Right kidney (tissue), 9 donors: ENCODE data around the gene CCNL1.
A peak's percentile ranks its signal among the peaks of the same experiment; 100 is the strongest.
"Not testable (repeated sequence)": the region's sequence is repeated elsewhere in the genome, so short reads cannot be mapped to it uniquely, and the experiment has no call there.

Experiments
- DNase-seq: peaks from one replicate; pipeline ENCODE4 v3.0.0-alpha.2; 2016
- long read RNA-seq, 8 donors: transcript quantifications; one replicate each; lab custom pipeline, GENCODE V29; 2026

The CCNL1 gene
- long read RNA-seq, donor 1, full-length matches to known transcripts, result 18 of 24 reads
- long read RNA-seq, donor 1, partial matches to known transcripts, result 6 of 24 reads
- long read RNA-seq, donor 1, other reads (novel, unspliced or antisense), result 0 of 24 reads
- long read RNA-seq, donor 2, full-length matches to known transcripts, result 12 of 12 reads
- long read RNA-seq, donor 2, partial matches to known transcripts, result 0 of 12 reads
- long read RNA-seq, donor 2, other reads (novel, unspliced or antisense), result 0 of 12 reads
- long read RNA-seq, donor 3, full-length matches to known transcripts, result 12 of 12 reads
- long read RNA-seq, donor 3, partial matches to known transcripts, result 0 of 12 reads
- long read RNA-seq, donor 3, other reads (novel, unspliced or antisense), result 0 of 12 reads
- long read RNA-seq, donor 4, full-length matches to known transcripts, result 35 of 42 reads
- long read RNA-seq, donor 4, partial matches to known transcripts, result 7 of 42 reads
- long read RNA-seq, donor 4, other reads (novel, unspliced or antisense), result 0 of 42 reads
- long read RNA-seq, donor 5, full-length matches to known transcripts, result 24 of 24 reads
- long read RNA-seq, donor 5, partial matches to known transcripts, result 0 of 24 reads
- long read RNA-seq, donor 5, other reads (novel, unspliced or antisense), result 0 of 24 reads
- long read RNA-seq, donor 6, full-length matches to known transcripts, result 25 of 42 reads
- long read RNA-seq, donor 6, partial matches to known transcripts, result 17 of 42 reads
- long read RNA-seq, donor 6, other reads (novel, unspliced or antisense), result 0 of 42 reads
- long read RNA-seq, donor 7, full-length matches to known transcripts, result 28 of 36 reads
- long read RNA-seq, donor 7, partial matches to known transcripts, result 8 of 36 reads
- long read RNA-seq, donor 7, other reads (novel, unspliced or antisense), result 0 of 36 reads
- long read RNA-seq, donor 8, full-length matches to known transcripts, result 23 of 23 reads
- long read RNA-seq, donor 8, partial matches to known transcripts, result 0 of 23 reads
- long read RNA-seq, donor 8, other reads (novel, unspliced or antisense), result 0 of 23 reads

DNA sequence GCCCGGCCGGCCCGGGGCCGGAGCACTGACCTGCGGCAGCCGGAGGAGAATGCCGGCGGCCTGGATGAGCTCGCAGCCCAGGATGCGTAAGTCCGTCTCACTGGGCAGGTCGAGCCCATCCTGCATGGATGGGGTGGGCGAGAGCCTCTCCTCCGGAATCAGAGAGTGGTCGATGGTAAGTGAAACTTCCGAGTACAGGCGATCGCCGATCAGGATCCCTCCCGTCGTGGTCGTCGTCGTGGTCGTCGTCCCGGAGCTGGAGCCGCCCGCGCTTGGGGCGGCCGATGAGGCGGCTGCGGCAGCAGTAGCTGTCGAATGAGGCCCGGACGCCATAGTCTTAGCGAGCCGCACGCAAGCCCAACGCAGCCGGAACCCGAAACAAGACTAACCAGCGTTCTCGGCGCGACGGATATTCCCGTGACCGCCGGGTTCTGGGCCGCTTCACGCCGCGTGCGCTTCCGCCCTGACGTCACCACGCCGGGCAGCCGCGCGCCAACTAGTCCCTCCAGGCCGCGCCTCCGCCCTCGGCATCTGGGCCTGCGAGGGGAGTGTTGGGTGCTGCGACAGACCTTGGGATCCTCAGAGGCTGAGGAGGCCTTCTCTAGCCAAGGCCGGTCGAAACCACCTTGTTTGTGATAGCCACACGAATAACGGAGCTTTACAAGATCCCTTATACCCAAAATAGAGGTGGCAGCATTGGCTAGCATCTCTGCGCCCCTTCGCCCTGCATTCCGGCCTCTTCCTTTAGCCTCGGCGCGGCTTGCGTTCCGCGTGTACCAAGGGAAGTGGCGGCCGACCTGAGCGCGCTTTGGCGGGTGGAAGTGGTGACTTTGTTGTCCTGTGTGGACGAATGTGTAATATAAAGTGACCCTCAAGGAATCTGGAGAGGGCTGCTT is at the start of gene CCNL1:
Gene CCNL1, minus strand, starts transcription at position 386 of the 896 bp plus-strand sequence. Its CDS starts 53 bp downstream, at position 333.
- peak; percentile 96 for DNase-seq

DNA sequence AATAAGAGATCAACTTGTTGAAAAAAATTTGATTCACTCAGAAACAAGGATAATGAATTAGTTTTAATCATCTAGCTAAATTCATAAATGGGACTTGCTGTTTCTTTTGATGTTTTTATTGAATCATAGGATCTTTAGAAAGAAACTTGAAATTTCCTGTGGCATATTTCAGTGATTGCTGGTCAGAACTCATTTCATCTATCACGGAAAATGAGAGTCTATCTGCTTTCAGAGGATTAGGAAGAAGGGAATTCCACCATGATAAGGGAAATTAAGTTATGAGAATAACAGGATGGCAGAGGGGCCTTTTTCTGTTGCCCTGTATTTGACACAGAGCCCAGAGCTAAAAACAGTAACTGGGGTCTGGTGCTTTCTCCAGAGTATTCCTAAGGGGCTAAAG is 44.9 kb upstream of the CCNL1 start:
- DNase-seq, result no peak

- DNase-seq, result no peak
Observed at GRCh38 chr3:157204431-157204830, 44.5 kb upstream of the CCNL1 start.

DNA sequence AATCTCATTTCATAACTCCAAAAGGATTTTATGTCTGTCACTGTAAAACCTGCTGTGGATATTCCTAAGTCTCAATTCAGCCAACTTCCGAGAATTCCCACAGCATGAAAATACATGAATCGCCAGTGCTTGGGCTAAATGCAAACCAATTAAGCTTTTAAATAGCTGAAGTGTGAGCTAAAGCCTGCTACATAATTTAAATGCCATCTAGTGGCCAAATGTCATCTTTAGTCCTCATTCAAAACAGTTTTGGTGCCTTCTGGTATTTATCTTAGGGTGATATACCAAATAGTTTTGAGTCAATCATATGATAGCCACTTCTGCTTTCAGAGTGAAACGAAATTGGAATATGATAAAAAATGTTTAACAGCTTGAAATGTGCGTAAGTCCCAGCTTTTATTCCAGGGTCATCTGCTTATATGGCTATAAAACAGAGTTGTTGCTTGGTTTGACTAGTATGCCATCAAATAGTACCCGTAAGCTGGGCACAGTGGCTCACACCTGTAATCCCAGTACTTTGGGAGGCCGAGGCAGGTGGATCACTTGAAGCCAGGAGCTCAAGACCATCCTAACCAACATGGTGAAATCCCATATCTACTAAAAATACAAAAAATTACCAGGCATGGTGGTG is 41.8 kb upstream of the CCNL1 start:
- DNase-seq, result no peak

GRCh38 chr3:157199841-157200240 is 39.9 kb upstream of the CCNL1 start:
- no peak for DNase-seq

DNA sequence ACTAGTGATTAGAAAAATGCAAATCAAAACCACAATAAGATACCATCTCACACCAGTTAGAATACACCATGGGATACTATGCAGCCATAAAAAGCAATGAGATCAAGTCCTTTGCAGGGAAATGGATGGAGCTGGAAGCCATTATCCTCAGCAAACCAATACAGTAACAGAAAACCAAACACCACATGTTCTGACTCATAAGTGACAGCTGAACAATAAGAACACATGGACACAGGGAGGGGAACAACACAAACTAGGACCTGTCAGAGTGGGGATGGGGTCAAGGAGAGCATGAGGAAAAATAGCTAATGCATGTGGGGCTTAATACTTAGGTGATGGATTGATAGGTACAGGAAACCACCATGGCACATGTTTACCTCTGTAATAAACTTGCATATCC is 36.0 kb upstream of the CCNL1 start:
- no peak for DNase-seq

GRCh38 chr3:157191149-157191548 is 31.2 kb upstream of the CCNL1 start:
- not testable (repeated sequence) for DNase-seq

DNA sequence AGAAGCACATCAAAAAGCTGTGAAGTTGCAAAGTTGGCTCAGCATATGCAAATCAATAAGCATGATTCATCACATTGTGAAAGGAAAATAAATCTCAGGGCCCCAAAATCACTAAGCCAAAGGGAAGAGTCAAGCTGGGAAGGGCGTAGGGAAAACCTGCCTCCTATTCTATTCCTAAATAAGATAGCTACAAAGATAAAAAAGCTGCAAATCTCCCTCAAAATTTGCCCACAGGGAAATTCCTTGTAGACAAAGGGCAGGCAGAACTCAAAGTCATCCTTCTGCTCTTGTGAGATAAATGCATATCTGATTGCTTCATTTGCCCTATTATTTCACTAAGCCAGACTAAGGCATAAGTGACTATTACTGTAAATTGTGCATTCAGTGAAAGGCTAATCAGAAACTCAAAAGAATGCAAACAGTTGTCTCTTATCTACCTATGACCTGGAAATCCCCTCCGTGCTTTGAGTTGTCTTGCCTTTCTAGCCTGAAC is 30.5 kb upstream of the CCNL1 start:
- no peak for DNase-seq

- DNase-seq, result no peak
Observed at GRCh38 chr3:157188391-157188790, 28.4 kb upstream of the CCNL1 start.

DNA sequence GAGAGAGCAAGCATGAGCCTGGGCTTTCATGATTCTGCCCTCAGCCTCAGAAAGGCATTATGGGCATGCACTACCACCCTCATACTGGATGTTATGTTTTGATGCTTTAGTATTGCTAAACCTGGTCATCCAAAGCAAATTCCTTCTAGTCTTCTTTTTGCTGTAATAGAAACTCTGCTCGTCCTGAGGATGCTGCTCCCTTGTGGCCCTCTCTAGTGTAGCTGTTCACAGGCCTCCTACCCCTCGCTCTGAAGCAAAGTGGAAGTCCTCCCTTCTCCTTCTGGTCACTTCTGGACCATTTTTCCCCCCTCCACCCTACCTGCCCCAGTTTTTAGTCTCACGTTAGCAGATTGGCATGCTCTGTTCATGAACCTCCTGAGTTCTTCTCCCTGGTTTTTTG is 22.9 kb upstream of the CCNL1 start:
- DNase-seq, result no peak

GRCh38 chr3:157180262-157180661 is 20.3 kb upstream of the CCNL1 start:
- DNase-seq, result no peak

- no peak for DNase-seq
Observed at GRCh38 chr3:157179365-157179803, 19.4 kb upstream of the CCNL1 start.

DNA sequence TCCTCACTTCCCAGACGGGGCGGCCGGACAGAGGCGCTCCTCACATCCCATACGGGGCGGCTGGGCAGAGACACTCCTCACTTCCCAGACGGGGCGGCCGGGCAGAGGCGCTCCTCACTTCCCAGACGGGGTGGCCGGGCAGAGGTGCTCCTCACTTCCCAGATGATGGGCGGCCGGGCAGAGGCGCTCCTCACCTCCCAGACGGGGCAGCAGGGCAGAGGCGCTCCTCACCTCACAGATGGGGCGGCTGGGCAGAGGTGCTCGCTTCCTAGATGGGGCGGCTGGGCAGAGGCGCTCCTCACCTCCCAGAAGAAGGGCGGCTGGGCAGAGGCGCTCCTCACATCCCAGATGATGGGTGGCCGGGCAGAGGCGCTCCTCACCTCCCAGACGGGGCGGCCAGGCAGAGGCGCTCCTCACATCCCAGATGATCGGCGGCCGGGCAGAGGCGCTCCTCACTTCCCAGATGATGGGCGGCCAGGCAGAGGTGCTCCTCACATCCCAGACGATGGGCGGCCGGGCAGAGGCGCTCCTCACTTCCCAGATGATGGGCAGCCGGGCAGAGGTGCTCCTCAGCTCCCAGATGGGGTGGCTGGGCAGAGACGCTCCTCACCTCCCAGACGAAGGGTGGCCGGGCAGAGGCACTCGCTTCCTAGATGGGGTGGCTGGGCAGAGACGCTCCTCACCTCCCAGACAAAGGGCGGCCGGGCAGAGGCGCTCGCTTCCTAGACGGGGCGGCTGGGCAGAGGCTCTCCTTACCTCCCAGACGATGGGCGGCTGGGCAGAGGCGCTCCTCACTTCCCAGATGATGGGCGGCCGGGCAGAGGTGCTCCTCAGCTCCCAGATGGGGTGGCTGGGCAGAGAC is 18.8 kb upstream of the CCNL1 start:
- DNase-seq, result not testable (repeated sequence)

GRCh38 chr3:157177801-157178453 is 18.0 kb upstream of the CCNL1 start:
- DNase-seq, result not testable (repeated sequence)

- peak; percentile 19 for DNase-seq
Observed at GRCh38 chr3:157176934-157177333, 17.0 kb upstream of the CCNL1 start.

- peak; percentile 79 for DNase-seq
Observed at GRCh38 chr3:157175691-157176507, 16.0 kb upstream of the CCNL1 start.

DNA sequence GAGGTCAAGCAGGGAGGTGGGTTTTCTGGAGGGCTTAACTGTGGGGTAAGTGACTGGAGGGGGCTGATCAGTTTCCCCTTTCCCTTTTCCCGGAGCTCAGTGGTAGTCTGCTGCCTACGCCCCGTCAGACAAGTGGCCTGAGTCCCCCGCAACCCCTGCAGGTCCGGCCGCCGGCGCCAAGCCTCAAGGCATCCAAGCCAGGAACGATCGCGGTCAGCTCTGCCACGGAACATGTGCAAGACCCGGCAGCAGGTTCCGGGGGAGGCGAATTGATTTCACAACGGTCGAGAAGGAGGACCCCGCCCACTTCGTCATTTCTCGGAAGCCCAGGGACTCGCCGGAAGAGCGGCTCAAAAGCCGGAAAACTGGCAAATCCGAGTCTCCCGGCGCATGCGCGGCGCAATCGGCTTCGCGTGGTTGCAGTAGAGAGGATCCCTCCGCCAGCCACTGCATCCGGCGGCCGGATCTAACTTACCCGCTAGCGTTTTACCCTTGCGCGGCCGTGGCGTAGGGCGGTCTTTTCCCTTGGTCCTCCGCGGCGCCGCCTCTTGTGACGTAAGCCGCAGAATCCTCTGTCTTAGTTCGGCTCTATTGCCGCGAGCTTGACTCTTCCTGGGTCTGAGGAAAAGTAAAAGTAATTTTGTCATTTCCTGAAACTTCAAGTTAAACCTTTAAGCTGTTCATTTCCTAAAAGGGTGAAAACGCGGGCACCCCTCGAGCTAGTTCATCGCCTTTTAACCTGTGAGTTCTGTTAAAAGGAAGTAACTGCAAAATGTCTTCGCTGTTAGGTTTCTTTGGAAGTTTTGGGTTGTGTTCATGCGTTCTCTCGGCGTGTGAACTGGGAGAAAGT is 14.9 kb upstream of the CCNL1 start:
- peak; percentile 92 for DNase-seq

DNA sequence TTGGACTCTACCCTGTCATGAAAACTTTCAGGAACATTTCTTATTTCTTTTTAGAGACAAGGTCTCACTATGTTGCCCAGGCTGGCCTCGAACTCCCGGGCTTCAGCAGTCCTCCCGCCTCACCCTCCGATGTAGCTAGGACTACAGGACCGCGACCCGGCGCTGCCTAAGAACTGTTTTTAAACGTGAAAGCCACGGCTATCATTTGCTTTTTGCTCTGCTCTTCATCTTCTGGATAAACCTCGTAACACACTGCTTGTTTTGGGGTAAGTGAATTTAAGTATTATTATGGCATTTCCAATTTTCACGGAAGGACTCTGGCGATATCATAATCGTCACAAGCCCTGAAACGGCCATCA is 14.3 kb upstream of the CCNL1 start:
- DNase-seq, result no peak
